ENCODE data around the gene CAPN1. TPM values are rescaled to one million over a fixed set of nuclear protein-coding genes. Genes with fewer than 3 reads are reported as not detected.

Gene CAPN1
- total and polyA plus RNA-seq, 9 of the 15 experiments (the other 6 are each of a cell fraction or from before 2014, with no cell fraction given): 3.5 to 199 (median 61.6) TPM

DNA sequence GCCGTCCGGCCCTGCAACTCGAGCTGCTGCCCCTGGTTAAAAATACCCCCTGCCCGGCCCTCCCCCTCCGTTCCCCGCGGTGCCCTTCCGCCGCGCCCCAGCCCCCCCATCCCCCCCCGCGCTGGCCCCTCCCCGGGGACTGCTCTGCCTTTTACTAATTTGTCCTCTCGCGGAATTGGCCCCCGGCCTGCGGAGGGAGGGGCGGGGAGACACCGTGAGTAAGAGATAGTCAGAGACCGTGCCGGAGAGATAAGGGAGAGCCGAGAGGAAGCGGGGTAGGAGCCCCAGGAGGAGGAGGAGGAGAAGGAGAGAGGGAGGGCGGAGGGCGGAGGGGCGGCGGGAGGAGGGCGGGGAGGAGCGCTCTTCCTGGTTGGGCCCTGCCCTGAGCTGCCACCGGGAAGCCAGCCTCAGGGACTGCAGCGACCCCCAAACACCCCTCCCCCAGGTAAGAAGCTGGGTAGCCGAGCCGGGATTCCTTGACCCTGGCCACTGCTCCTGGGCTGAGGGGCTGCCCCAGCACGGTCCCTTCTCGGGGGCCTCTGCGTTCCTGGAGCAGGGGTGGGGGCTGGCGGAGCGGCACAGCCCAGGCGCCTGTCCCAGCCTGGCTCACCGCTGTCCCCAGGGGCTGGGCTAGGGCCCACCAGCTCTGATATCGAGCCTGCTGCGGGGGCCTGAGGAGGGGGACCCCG lies at the start of gene CAPN1 (continued):
- TF ChIP-seq, protein P1, sequence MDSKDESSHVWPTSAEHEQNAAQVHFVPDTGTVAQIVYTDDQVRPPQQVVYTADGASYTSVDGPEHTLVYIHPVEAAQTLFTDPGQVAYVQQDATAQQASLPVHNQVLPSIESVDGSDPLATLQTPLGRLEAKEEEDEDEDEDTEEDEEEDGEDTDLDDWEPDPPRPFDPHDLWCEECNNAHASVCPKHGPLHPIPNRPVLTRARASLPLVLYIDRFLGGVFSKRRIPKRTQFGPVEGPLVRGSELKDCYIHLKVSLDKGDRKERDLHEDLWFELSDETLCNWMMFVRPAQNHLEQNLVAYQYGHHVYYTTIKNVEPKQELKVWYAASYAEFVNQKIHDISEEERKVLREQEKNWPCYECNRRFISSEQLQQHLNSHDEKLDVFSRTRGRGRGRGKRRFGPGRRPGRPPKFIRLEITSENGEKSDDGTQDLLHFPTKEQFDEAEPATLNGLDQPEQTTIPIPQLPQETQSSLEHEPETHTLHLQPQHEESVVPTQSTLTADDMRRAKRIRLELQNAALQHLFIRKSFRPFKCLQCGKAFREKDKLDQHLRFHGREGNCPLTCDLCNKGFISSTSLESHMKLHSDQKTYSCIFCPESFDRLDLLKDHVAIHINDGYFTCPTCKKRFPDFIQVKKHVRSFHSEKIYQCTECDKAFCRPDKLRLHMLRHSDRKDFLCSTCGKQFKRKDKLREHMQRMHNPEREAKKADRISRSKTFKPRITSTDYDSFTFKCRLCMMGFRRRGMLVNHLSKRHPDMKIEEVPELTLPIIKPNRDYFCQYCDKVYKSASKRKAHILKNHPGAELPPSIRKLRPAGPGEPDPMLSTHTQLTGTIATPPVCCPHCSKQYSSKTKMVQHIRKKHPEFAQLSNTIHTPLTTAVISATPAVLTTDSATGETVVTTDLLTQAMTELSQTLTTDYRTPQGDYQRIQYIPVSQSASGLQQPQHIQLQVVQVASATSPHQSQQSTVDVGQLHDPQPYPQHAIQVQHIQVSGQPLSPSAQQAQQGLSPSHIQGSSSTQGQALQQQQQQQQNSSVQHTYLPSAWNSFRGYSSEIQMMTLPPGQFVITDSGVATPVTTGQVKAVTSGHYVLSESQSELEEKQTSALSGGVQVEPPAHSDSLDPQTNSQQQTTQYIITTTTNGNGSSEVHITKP (IDR thresholded peaks at IDR 0.05; ENCODE audit: partially characterized antibody): no peak
- TF ChIP-seq MAFF (IDR thresholded peaks at IDR 0.05; ENCODE audit: low read length): no peak
- no peak for TF ChIP-seq STAT5A (IDR thresholded peaks at IDR 0.05; ENCODE audit: borderline replicate concordance, low read length)
- TF ChIP-seq, protein P2, sequence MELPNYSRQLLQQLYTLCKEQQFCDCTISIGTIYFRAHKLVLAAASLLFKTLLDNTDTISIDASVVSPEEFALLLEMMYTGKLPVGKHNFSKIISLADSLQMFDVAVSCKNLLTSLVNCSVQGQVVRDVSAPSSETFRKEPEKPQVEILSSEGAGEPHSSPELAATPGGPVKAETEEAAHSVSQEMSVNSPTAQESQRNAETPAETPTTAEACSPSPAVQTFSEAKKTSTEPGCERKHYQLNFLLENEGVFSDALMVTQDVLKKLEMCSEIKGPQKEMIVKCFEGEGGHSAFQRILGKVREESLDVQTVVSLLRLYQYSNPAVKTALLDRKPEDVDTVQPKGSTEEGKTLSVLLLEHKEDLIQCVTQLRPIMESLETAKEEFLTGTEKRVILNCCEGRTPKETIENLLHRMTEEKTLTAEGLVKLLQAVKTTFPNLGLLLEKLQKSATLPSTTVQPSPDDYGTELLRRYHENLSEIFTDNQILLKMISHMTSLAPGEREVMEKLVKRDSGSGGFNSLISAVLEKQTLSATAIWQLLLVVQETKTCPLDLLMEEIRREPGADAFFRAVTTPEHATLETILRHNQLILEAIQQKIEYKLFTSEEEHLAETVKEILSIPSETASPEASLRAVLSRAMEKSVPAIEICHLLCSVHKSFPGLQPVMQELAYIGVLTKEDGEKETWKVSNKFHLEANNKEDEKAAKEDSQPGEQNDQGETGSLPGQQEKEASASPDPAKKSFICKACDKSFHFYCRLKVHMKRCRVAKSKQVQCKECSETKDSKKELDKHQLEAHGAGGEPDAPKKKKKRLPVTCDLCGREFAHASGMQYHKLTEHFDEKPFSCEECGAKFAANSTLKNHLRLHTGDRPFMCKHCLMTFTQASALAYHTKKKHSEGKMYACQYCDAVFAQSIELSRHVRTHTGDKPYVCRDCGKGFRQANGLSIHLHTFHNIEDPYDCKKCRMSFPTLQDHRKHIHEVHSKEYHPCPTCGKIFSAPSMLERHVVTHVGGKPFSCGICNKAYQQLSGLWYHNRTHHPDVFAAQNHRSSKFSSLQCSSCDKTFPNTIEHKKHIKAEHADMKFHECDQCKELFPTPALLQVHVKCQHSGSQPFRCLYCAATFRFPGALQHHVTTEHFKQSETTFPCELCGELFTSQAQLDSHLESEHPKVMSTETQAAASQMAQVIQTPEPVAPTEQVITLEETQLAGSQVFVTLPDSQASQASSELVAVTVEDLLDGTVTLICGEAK (IDR thresholded peaks at IDR 0.05): 0 out of 2 replicates have a peak, but pooled peaks have one; percentile 41
- TF ChIP-seq, protein P2 (CRISPR knock-in tag; IDR thresholded peaks at IDR 0.05): no peak
- TF ChIP-seq ZNF311 (CRISPR knock-in tag; IDR thresholded peaks at IDR 0.05): no peak
- TF ChIP-seq ZNF140 (CRISPR knock-in tag; IDR thresholded peaks at IDR 0.05): no peak
- TF ChIP-seq HIVEP1 (CRISPR knock-in tag; IDR thresholded peaks at IDR 0.05): no peak
- TF ChIP-seq CHD1 (IDR thresholded peaks at IDR 0.05; ENCODE audit: low read length): no peak
- no peak for TF ChIP-seq BMI1 (IDR thresholded peaks at IDR 0.05; ENCODE audit: low read length)
- TF ChIP-seq, protein P3, sequence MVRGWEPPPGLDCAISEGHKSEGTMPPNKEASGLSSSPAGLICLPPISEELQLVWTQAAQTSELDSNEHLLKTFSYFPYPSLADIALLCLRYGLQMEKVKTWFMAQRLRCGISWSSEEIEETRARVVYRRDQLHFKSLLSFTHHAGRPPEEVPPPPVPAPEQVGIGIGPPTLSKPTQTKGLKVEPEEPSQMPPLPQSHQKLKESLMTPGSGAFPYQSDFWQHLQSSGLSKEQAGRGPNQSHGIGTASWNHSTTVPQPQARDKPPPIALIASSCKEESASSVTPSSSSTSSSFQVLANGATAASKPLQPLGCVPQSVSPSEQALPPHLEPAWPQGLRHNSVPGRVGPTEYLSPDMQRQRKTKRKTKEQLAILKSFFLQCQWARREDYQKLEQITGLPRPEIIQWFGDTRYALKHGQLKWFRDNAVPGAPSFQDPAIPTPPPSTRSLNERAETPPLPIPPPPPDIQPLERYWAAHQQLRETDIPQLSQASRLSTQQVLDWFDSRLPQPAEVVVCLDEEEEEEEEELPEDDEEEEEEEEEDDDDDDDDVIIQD (CRISPR knock-in tag; IDR thresholded peaks at IDR 0.05): no peak
- TF ChIP-seq, protein P4, sequence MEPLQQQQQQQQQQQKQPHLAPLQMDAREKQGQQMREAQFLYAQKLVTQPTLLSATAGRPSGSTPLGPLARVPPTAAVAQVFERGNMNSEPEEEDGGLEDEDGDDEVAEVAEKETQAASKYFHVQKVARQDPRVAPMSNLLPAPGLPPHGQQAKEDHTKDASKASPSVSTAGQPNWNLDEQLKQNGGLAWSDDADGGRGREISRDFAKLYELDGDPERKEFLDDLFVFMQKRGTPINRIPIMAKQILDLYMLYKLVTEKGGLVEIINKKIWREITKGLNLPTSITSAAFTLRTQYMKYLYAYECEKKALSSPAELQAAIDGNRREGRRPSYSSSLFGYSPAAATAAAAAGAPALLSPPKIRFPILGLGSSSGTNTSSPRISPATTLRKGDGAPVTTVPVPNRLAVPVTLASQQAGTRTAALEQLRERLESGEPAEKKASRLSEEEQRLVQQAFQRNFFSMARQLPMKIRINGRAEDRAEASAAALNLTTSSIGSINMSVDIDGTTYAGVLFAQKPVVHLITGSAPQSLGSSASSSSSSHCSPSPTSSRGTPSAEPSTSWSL (CRISPR knock-in tag; IDR thresholded peaks at IDR 0.05; ENCODE audit: borderline replicate concordance): no peak

Data from K562 (cell line).